ENCODE results near the gene ZNF605. TPM values are rescaled to one million over a fixed set of nuclear protein-coding genes. Genes with fewer than 3 reads are reported as not detected.
"Not testable (repeated sequence)": the region's sequence is repeated elsewhere in the genome, so short reads cannot be mapped to it uniquely, and the experiment has no call there.

ZNF605 gene
- total RNA-seq, 2 donors from 2014 or later, result 4.5 to 6.4 TPM

DNA sequence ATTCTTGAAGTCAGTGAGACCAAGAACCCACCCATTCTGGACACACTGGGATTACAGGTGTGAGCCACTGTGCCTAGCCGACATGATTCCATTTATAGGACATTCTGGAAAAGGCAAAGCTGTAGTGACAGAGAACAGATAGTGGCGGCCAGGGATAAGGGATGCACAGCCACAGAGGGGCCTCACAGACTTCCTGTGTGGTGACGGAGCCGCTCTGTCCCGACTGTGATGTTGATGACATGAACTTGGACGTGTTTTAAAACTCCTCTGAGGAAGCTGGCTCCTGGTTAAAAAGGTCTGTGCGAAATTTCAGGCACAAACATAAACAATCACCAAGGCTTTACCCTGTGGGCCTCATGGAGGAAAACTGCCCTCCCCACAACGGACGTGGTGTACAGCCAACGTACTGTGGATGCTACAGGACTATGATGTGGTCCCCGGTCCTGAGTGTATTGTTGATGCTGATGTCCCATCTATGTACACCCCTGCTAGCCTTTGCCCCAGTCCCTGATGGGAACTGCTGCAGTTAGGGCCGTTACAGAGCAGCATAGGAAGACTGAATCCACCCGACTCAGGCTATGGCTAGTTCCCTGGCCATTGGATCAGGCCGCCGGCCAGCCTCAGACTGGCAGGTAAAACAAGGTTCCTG, 15.9 kb downstream of the ZNF605 start:
- no peak for DNase-seq
- Mint-ChIP-seq H3K36me3 (ENCODE audit: low read depth) (peaks cover 2% of the 10 kb centered on the region), H3K27ac (no peak overlapping the region), H3K4me1 (no peaks in the 10 kb centered on the region), H3K27me3 (no peaks in the 10 kb centered on the region), H3K4me3 (no peak overlapping the region)
- ATAC-seq, result no peak
- H3K9me3 ChIP-seq (ENCODE audit: control insufficient read depth, low read length, poor library complexity, severe bottlenecking), result peaks cover 9% of the 10 kb centered on the region

DNA sequence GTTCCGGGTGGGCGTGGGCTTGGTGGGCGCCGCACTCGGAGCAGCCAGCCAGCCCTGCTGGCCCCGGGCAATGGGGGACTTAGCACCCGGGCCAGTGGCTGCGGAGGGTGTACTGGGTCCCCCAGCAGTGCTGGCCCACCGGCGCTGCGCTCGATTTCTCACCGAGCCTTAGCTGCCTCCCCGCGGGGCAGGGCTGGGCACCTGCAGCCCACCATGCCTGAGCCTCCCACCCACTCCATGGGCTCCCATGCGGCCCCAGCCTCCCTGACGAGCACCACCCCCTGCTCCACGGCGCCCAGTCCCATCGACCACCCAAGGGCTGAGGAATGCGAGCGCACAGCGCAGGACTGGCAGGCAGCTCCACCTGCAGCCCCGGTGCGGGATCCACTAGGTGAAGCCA, 17.3 kb downstream of the ZNF605 start:
- not testable (repeated sequence) for H3K27me3 Mint-ChIP-seq; H3K4me3 Mint-ChIP-seq; H3K4me1 Mint-ChIP-seq; H3K27ac Mint-ChIP-seq; H3K36me3 Mint-ChIP-seq (ENCODE audit: low read depth); DNase-seq; H3K9me3 ChIP-seq (ENCODE audit: control insufficient read depth, low read length, poor library complexity, severe bottlenecking); ATAC-seq

DNA sequence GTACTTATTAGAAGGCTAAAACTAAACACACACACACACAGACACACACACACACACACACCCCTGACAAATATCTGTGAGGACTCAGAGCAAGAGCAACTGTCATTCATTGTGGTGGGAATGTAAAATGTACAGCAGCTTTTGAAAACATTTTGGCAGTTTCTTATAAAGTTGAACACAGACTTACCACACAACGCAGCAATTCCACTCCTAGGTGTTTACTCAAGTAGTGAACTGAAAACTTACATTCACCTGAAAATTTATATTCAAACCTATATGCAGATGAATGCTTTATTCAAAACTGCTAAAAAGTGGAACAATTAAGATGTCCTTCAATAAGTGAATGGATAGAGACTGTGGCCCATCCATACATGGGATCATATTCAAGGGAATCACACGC, 18.6 kb downstream of the ZNF605 start:
- peaks cover 6% of the 10 kb centered on the region for H3K9me3 ChIP-seq (ENCODE audit: control insufficient read depth, low read length, poor library complexity, severe bottlenecking)
- DNase-seq, result no peak
- no peak for ATAC-seq
- Mint-ChIP-seq H3K27ac (no peak overlapping the region), H3K4me3 (no peak overlapping the region), H3K27me3 (no peaks in the 10 kb centered on the region), H3K36me3 (ENCODE audit: low read depth) (peaks cover 4% of the 10 kb centered on the region), H3K4me1 (no peaks in the 10 kb centered on the region)

DNA sequence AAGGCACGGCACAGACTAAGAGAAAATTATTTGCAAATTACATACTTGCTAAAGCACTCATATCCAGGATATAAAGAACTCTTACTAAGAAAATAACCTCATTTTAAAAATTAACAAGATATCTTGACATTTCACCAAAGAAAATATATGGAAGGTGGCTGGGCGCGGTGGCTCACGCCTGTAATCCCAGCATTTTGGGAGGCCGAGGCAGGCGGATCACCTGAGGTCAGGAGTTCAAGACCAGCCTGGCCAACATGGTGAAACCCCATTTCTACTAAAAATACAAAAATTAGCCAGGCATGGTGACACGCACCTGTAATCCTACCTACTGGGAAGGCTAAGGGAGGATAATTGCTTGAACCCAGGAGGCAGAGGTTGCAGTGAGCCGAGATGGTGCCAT, 19.2 kb downstream of the ZNF605 start:
- H3K27me3 Mint-ChIP-seq; H3K9me3 ChIP-seq (ENCODE audit: control insufficient read depth, low read length, poor library complexity, severe bottlenecking); ATAC-seq; H3K4me3 Mint-ChIP-seq; DNase-seq; H3K36me3 Mint-ChIP-seq (ENCODE audit: low read depth); H3K27ac Mint-ChIP-seq; H3K4me1 Mint-ChIP-seq: not testable (repeated sequence)

DNA sequence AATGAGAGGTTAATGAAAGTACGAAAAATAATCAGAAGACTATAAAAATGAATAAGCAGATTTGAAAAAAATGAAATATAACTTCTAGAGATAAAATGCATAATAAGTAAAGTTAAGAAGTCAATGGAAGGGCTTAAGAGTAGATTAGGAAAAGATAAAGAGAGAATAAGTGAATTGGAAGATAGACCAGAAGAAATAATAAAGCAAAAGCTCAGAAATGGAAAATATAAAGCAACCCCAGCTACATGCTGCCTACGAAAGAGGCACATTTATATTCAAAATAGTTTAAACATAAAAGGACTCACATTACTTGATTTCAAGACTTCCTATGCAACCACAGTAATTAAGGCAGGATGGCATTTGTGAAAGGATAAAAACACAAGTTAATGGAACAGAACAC, 19.9 kb downstream of the ZNF605 start:
- peaks cover 12% of the 10 kb centered on the region for H3K9me3 ChIP-seq (ENCODE audit: control insufficient read depth, low read length, poor library complexity, severe bottlenecking)
- DNase-seq (no peak), ATAC-seq (no peak)
- H3K4me1 Mint-ChIP-seq, result no peaks in the 10 kb centered on the region
- H3K27me3 Mint-ChIP-seq, result no peaks in the 10 kb centered on the region
- peaks cover 4% of the 10 kb centered on the region for H3K36me3 Mint-ChIP-seq (ENCODE audit: low read depth)
- H3K4me3 Mint-ChIP-seq, result no peak overlapping the region
- no peak overlapping the region for H3K27ac Mint-ChIP-seq

DNA sequence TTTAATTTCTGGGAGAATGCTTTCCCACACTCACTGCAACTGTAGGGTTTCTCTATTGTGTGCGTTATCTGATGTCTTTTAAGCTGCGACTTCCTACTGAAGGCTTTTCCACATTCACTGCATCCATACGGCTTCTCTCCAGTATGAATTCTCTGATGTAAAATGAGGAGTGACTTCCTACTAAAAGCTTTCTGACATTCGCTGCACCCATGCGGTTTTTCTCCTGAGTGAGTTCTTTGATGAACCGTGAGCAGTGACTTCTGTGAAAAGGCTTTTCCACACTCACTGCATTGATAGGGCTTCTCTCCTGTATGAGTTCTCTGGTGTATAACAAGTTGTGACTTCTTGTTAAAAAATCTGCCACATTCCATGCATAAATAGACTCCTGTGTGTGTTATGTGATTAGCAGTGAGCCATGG, 29.7 kb downstream of the ZNF605 start:
- H3K36me3 Mint-ChIP-seq (ENCODE audit: low read depth), result peaks cover 10% of the 10 kb centered on the region

DNA sequence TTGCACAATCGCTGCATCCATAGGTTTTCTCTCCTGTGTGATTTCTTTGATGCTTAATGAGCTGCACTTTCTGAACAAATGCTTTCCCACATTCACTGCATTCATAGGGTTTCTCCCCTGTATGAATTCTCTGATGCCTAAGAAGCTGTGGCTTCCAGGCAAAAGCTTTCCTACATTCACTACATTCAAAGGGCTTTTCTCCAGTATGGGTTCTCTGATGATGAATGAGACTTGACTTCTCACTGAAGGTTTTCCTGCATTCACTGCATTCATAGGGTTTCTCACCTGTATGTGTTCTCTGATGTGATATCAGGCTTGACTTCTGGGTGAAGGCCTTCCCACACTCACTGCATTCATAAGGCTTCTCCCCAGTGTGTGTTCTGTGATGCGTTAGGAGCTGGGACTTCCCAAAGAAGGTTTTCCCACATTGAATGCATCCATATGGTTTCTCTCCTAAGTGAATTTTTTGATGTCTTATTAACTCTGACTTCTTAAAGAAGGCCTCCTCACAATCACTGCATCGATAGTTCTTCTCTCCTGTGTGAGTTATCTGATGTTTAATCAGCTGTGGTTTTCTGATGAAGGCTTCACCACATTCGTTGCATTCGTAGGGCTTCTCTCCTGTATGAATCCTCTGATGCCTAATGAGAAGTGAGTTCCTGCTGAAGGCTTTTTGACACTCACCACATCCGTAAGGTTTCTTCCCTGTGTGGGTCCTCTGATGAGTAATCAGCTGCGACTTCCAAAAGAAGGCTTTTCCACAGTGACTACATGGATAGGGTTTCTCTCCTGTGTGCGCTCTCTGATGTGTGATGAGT, 30.3 kb downstream of the ZNF605 start:
- Mint-ChIP-seq H3K36me3 (ENCODE audit: low read depth) (peaks cover 8% of the 10 kb centered on the region), H3K27ac (no peak overlapping the region), H3K4me1 (no peaks in the 10 kb centered on the region), H3K4me3 (peak overlapping the region; percentile 1), H3K27me3 (no peaks in the 10 kb centered on the region)
- ATAC-seq (no peak), DNase-seq (no peak)
- H3K9me3 ChIP-seq (ENCODE audit: control insufficient read depth, low read length, poor library complexity, severe bottlenecking), result peaks cover 70% of the 10 kb centered on the region

More for the DNA sequence above, 29.7 kb downstream of the ZNF605 start:
- Mint-ChIP-seq H3K4me3 (no peak overlapping the region), H3K27ac (no peak overlapping the region), H3K4me1 (no peaks in the 10 kb centered on the region), H3K27me3 (no peaks in the 10 kb centered on the region)
- H3K9me3 ChIP-seq (ENCODE audit: control insufficient read depth, low read length, poor library complexity, severe bottlenecking), result peaks cover 71% of the 10 kb centered on the region
- no peak for DNase-seq
- ATAC-seq, result no peak

DNA sequence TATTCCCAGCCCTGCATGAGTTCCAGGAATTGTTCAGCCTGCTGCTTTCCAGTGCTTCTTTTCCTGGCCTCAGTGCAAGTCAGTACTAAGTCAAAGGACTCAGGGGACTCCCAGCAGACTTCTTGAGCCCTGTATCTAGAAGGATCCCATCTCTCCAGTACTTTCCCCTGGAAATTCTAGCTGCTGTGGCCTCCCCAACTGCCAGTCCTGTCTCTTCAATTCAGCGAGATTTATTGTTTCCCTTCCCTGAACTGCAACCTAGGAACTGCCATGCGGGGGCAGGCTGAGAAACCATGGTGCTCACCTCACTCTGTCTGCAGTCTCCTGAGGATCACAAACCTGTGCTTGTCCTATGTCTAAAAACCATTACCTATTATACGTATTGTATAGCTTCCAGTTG, 31.8 kb downstream of the ZNF605 start:
- ATAC-seq (no peak), DNase-seq (no peak)
- no peaks in the 10 kb centered on the region for H3K4me1 Mint-ChIP-seq
- H3K9me3 ChIP-seq (ENCODE audit: control insufficient read depth, low read length, poor library complexity, severe bottlenecking), result peaks cover 59% of the 10 kb centered on the region
- H3K4me3 Mint-ChIP-seq, result no peak overlapping the region
- H3K36me3 Mint-ChIP-seq (ENCODE audit: low read depth), result peaks cover 6% of the 10 kb centered on the region
- H3K27ac Mint-ChIP-seq, result no peak overlapping the region
- H3K27me3 Mint-ChIP-seq, result no peaks in the 10 kb centered on the region

DNA sequence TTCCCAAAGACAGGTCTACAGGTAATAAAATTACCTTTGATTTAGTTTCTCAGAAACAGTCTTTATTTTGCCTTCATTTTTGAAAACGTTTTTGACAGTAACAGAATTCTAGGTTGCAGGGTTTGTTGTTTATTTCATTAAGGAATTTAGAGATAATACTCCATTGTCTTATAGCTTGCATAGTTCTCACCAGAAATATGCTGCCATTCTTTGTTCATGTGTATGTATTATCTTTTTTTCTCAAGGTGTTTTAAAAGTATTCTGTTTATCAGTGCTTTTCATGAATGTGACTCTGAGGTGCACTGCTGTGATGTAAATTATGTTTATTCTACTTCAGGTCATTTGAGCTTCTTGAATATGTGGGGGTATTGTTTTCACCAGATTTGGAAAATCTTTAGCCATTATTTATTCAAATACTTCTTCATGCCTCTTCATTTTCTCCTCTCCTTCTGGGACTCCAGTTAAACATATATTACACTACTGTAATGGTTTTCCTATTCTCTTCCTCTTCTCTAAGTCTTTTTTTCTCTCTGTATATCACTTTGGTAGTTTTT, 32.7 kb downstream of the ZNF605 start:
- Mint-ChIP-seq H3K4me3 (no peak overlapping the region), H3K27me3 (no peaks in the 10 kb centered on the region), H3K4me1 (no peaks in the 10 kb centered on the region), H3K36me3 (ENCODE audit: low read depth) (peaks cover 4% of the 10 kb centered on the region), H3K27ac (no peak overlapping the region)
- no peak for DNase-seq
- no peak for ATAC-seq
- H3K9me3 ChIP-seq (ENCODE audit: control insufficient read depth, low read length, poor library complexity, severe bottlenecking), result peaks cover 50% of the 10 kb centered on the region

DNA sequence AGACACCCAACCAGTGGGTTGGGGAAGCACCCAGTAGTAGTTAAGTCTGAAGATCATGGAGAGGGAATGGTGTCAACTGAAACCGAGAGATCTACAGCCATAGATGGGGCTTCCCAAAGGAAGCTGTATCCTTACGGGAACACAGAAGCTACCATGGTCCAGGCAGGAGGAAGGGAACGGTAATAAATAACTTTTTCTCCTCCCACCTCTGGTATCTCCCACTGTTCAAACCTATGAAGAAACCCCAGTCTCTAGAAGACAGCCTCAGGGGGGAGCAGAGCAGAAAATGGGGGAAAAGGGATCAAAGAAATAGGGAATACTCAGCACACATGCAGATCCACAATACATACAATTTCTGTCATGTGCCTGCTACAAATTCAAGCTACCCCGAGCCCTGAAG, 33.4 kb downstream of the ZNF605 start:
- H3K4me1 Mint-ChIP-seq, result no peaks in the 10 kb centered on the region
- H3K27ac Mint-ChIP-seq, result no peak overlapping the region
- DNase-seq (no peak), ATAC-seq (no peak)
- H3K4me3 Mint-ChIP-seq, result no peak overlapping the region
- H3K9me3 ChIP-seq (ENCODE audit: control insufficient read depth, low read length, poor library complexity, severe bottlenecking), result peaks cover 49% of the 10 kb centered on the region
- H3K36me3 Mint-ChIP-seq (ENCODE audit: low read depth), result peaks cover 4% of the 10 kb centered on the region
- no peaks in the 10 kb centered on the region for H3K27me3 Mint-ChIP-seq

DNA sequence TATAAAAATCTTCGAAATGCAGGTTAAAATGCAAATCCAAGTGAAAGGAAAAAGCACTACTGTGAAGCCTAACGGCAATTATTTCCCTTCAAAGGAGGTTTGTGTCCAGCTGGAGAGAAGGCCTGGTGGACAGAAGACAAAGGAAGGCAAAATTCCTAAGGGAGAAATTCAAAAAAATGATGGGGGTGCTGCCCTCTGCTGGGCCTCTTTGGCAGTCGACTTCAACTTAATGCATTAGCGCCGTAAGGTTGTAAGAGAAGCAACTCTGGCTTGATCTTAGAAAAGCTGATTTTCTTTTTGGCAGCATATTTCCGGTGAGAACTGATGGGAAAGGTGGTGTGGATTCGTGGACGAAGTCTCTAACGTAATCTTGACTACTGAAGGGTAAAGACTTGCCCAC, 34.4 kb downstream of the ZNF605 start:
- no peaks in the 10 kb centered on the region for H3K4me1 Mint-ChIP-seq
- DNase-seq (no peak), ATAC-seq (no peak)
- H3K36me3 Mint-ChIP-seq (ENCODE audit: low read depth), result peaks cover 4% of the 10 kb centered on the region
- H3K27me3 Mint-ChIP-seq, result no peaks in the 10 kb centered on the region
- H3K4me3 Mint-ChIP-seq, result no peak overlapping the region
- no peak overlapping the region for H3K27ac Mint-ChIP-seq
- H3K9me3 ChIP-seq (ENCODE audit: control insufficient read depth, low read length, poor library complexity, severe bottlenecking), result peaks cover 45% of the 10 kb centered on the region

DNA sequence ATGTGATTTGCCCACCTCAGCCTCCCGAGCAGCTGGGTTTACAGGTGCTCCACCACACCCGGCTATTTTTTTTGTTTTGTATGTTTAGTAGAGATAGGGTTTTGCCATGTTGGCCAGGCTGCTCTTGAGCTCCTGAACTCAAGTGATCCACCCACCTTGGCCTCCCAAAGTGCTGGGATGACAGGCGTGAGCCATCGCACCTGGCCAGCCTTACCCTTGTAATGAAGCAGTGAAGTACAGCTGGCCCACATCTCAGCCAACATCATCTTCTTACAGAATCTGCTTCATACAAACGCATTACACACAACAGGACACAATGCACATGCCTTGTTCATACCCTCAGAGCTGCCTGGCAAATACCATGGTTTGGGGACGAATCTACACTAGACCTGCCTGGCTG, 37.4 kb downstream of the ZNF605 start:
- Mint-ChIP-seq H3K27ac (no peak overlapping the region), H3K27me3 (no peaks in the 10 kb centered on the region), H3K4me1 (no peaks in the 10 kb centered on the region), H3K36me3 (ENCODE audit: low read depth) (peaks cover under 1% of the 10 kb centered on the region), H3K4me3 (no peak overlapping the region)
- H3K9me3 ChIP-seq (ENCODE audit: control insufficient read depth, low read length, poor library complexity, severe bottlenecking), result peaks cover 17% of the 10 kb centered on the region
- ATAC-seq, result no peak
- DNase-seq, result no peak

DNA sequence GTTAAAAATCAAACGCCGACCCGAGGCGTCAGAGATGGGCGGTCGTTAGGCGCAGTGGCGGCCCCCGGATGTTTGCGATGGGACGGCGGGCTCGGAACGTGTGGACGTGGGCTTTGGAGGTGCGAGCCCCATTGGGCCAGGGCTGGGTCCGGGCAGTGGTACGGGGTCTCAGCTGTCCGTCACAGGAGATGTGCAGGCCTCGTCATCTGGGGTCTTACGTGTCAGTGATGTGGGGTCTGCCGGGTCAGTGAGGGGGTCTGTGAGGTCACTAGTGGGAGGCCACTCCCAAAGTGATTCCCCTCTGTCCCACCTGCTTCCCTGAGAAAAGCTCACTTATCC, 47.1 kb downstream of the ZNF605 start:
- no peaks in the 10 kb centered on the region for H3K27me3 Mint-ChIP-seq
- peaks cover 11% of the 10 kb centered on the region for H3K4me1 Mint-ChIP-seq
- H3K27ac Mint-ChIP-seq, result peak overlapping the region; percentile 87
- H3K4me3 Mint-ChIP-seq, result peak overlapping the region; percentile 93
- no peak for ATAC-seq
- no peak for DNase-seq
- no peaks in the 10 kb centered on the region for H3K36me3 Mint-ChIP-seq (ENCODE audit: low read depth)
- no peaks in the 10 kb centered on the region for H3K9me3 ChIP-seq (ENCODE audit: control insufficient read depth, low read length, poor library complexity, severe bottlenecking)

Measured in T-helper 17 cell (primary cell).